Naive thymus-derived CD4-positive, alpha-beta T cell (primary cell): ENCODE results near the gene PAOX. TPM values are rescaled to one million over a fixed set of nuclear protein-coding genes. Genes with fewer than 3 reads are reported as not detected.

ENCODE experiments used
- ATAC-seq: fragments of 150-1000 bp; cut with Tn5 transposase; 2 replicates; pipeline ENCODE4 v1.10.0; 2021; ENCODE audit warnings: mild to moderate bottlenecking, moderate library complexity
- CTCF ChIA-PET: fragments of 350-600 bp; sonication (Branson Sonifier 250); formaldehyde crosslinking; loops from one replicate; lab custom pipeline; 2021; ENCODE audit warnings: antibody characterized with exemption; lab: Charles Lee
- POLR2A ChIA-PET: fragments of 350-600 bp; sonication (Branson Sonifier 250); formaldehyde crosslinking; loops from one replicate; lab custom pipeline; 2021; ENCODE audit warnings: antibody characterized with exemption, inconsistent platforms; lab: Charles Lee
- DNase-seq, 9 donors: peaks; one replicate each; pipeline versions ENCODE4 v3.0.0 to v3.0.0-alpha.2; 2020 to 2022; ENCODE audit warnings: mixed read lengths in 1 of 9
- H3K27ac ChIP-seq: one replicate; pipeline ENCODE4 v1.7.0; 2013; ENCODE audit warnings: mild to moderate bottlenecking, low read depth, low read length, moderate library complexity
- H3K27me3 ChIP-seq, 2 donors: one replicate each; pipeline ENCODE4 v1.7.0; 2013; ENCODE audit warnings: low read length in 2 of 2, mild to moderate bottlenecking in 2 of 2, moderate library complexity in 2 of 2; ENCODE audit not compliant: control insufficient read depth in 2 of 2, insufficient read depth in 2 of 2
- H3K36me3 ChIP-seq, 3 experiments: 1 replicate in 2 of 3; 2 replicates in 1 of 3; pipeline ENCODE4 v1.7.0; 2013; ENCODE audit warnings: low read length in 3 of 3, mild to moderate bottlenecking in 3 of 3, moderate library complexity in 1 of 3; ENCODE audit not compliant: insufficient read depth in 3 of 3, control insufficient read depth in 2 of 3
- H3K4me1 ChIP-seq, 2 donors: one replicate each; pipeline ENCODE4 v1.7.0; 2013; ENCODE audit warnings: low read length in 2 of 2, mild to moderate bottlenecking in 2 of 2, moderate library complexity in 1 of 2; ENCODE audit not compliant: control insufficient read depth in 2 of 2, insufficient read depth in 2 of 2
- H3K4me3 ChIP-seq: 2 replicates; pipeline ENCODE4 v1.7.0; 2013; ENCODE audit warnings: mild to moderate bottlenecking, low read length
- H3K9me3 ChIP-seq, 3 experiments: 1 replicate in 2 of 3; 2 replicates in 1 of 3; pipeline ENCODE4 v1.7.0; 2013; ENCODE audit warnings: low read length in 3 of 3; ENCODE audit not compliant: control insufficient read depth in 2 of 3
- H3K27ac Mint-ChIP-seq, 9 donors: one replicate each; pipeline ENCODE4 v1.8.0; 2020 to 2022; ENCODE audit warnings: mixed read lengths in 9 of 9, mild to moderate bottlenecking in 8 of 9, moderate library complexity in 5 of 9, inconsistent platforms in 2 of 9
- H3K27me3 Mint-ChIP-seq, 5 donors: one replicate each; pipeline ENCODE4 v1.8.0; 2021 to 2022; ENCODE audit warnings: mixed read lengths in 5 of 5, mild to moderate bottlenecking in 1 of 5
- H3K36me3 Mint-ChIP-seq, 5 donors: one replicate each; pipeline ENCODE4 v1.8.0; 2020 to 2022; ENCODE audit warnings: mixed read lengths in 5 of 5, mild to moderate bottlenecking in 3 of 5, inconsistent platforms in 1 of 5
- H3K4me1 Mint-ChIP-seq, 7 donors: one replicate each; pipeline ENCODE4 v1.8.0; 2020 to 2022; ENCODE audit warnings: mixed read lengths in 7 of 7, mild to moderate bottlenecking in 3 of 7, inconsistent platforms in 1 of 7
- H3K4me3 Mint-ChIP-seq, 10 donors: one replicate each; pipeline ENCODE4 v1.8.0; 2020 to 2022; ENCODE audit warnings: mild to moderate bottlenecking in 10 of 10, mixed read lengths in 10 of 10, moderate library complexity in 6 of 10, inconsistent platforms in 2 of 10
- H3K9me3 Mint-ChIP-seq, 11 donors: one replicate each; pipeline ENCODE4 v1.8.0; 2020 to 2022; ENCODE audit warnings: mixed read lengths in 11 of 11, mild to moderate bottlenecking in 4 of 11, inconsistent platforms in 1 of 11, moderate library complexity in 1 of 11
- intact Hi-C, 2 donors: fragments of 100-400 bp; cut with micrococcal nuclease; formaldehyde crosslinking; loops; one replicate each; pipeline ENCODE4 v1.15.1; 2023
- polyA plus RNA-seq, 2 donors: library from polyadenylated mRNA; unstranded; fragments of 300-500 nt; fragmentation: Illumina TruSeq; gene quantifications; one replicate each; pipeline ENCODE4 v1.2.3, GENCODE V29; 2021
- total RNA-seq, 6 experiments: library from RNA in 5 of 6; stranded (reverse) in 5 of 6; gene quantifications; 1 replicate in 5 of 6; 2 replicates in 1 of 6; pipeline ENCODE4 v1.2.3 and lab custom pipeline; 2021 to 2026

Gene PAOX
- total and polyA plus RNA-seq, 7 experiments from 2014 or later: 1.6 to 9.8 (median 7.7) TPM

DNA sequence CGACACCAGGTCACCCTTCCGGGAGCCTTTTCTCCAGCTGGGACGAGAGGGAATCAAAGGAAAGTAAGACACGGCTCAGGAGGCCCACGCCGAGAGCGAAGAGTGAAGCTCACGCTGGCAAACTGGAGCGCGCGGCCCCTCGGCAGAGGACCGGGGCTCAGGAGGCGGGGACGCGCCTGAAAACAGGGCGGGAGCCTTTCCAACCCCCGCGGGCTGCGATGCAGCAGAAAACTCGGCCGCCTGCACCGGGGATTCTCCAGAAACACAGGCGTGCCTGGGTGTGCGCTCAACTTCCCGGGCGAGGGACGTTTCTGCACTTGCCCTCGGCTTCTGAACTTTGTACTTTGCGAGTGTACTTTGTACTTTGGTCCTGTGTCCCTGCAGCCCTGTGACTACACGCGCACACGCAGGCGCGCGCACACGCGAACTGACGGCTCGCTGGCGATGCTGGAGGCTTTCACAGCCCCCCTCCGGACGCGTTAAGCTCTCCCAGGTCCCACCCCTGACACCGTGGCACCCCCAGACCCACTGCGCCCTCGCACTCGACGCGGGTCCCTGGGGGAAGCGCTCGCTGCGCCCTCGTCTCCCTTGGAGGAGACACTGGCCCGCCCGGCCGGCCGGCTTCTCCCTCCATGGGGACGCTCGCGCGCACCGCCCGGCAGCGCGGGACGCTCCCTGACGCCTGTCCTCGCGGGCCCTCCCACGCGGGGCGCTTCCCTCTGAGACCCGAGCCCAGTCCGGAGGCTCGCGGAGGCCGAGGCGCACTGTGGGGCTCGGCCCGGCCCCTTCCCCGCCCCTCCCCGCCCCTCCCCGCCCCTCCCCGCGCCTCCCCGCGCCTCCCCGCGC, 588 bp upstream of the PAOX start:
- peak; percentile 73 for ATAC-seq
- DNase-seq: peak in 8 of 9 donors; percentile 51 to 78 (median 59)
- H3K4me1 ChIP-seq: peaks cover 0 to 3% of the 10 kb centered on the region in 2 donors
- no peaks in the 10 kb centered on the region for H3K9me3 ChIP-seq
- Mint-ChIP-seq H3K27me3 (peaks cover 0 to 14% (median 0%) of the 10 kb centered on the region in 5 donors), H3K4me3 (peak overlapping the region; percentile 82 to 90 (median 86)), H3K4me1 (peaks cover 0 to 18% (median 10%) of the 10 kb centered on the region in 7 donors), H3K27ac (peak overlapping the region in 5 of 9 donors; percentile 33 to 84 (median 75)), H3K9me3 (no peaks in the 10 kb centered on the region), H3K36me3 (no peaks in the 10 kb centered on the region)
- intact Hi-C loops: loop anchor here (1.0 to 10.0 kb wide), 9 partner anchors 11 to 844 kb away; partner anchors contain the start of genes FUOM (in 2 of the 2), INPP5A (in 2 of the 2) and MTG1 (in 2 of the 2)
- ChIA-PET CTCF (interaction anchor here (0.8 to 1.1 kb wide), 2 partner anchors 42 to 60 kb away, joined by 3 to 4 read pairs; partner anchors contain the start of gene CALY), POLR2A (interaction anchor here (1.1 to 6.0 kb wide), 4 partner anchors 9 to 16 kb away, joined by 3 to 47 read pairs (median 4); partner anchors contain the start of gene MTG1)
- peak overlapping the region; percentile 92 for H3K4me3 ChIP-seq
- no peaks in the 10 kb centered on the region for H3K27me3 ChIP-seq
- peak overlapping the region; percentile 69 for H3K27ac ChIP-seq
- peaks cover 0 to 4% (median 0%) of the 10 kb centered on the region in 3 experiments for H3K36me3 ChIP-seq

DNA sequence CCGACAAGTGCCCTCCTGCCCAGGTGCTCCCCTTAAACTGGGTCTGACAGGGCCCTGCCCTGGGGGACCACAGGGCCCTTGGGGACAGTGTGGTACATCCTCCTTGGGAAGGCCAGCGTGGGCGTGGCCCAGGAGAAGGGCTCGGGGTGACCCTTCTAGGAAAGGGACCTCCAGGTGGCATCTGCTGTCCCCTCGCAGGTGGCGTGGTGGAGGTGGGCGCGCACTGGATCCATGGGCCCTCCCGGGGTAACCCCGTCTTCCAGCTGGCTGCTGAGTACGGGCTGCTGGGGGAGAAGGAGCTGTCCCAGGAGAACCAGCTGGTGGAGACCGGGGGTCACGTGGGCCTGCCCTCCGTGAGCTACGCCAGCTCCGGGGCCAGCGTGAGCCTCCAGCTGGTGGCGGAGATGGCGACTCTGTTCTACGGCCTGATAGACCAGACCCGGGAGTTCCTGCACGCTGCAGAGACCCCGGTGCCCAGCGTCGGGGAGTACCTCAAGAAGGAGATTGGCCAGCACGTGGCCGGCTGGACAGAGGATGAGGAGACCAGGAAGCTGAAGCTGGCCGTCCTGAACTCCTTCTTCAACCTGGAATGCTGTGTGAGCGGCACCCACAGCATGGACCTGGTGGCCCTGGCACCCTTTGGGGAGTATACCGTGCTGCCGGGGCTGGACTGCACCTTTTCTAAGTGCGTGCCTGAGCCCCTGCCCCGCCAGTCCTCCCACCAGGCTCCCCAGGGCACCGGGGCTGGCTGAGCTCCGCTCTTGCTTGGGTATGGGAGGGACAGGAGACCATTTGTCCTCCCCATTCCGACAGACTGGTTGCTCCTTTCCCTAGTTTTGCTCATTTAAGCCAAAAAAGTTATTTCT, 972 bp downstream of the PAOX start:
- H3K27me3 ChIP-seq: no peaks in the 10 kb centered on the region
- H3K27ac ChIP-seq: peak overlapping the region; percentile 64
- H3K4me3 Mint-ChIP-seq: peak overlapping the region; percentile 29 to 83 (median 68)
- ChIA-PET POLR2A (interaction anchor here (6.0 kb wide), 1 partner anchor 10 kb away, joined by 47 read pairs; no protein-coding TSS in a partner anchor), CTCF (no interaction called here)
- ATAC-seq (no peak), DNase-seq (peak in 1 of 9 donors; percentile 17)
- intact Hi-C loops: loop anchor here (1.0 to 10.0 kb wide), 6 partner anchors 9 to 845 kb away; partner anchors contain the start of genes INPP5A (in 2 of the 2) and MTG1 (in 1 of the 2)
- H3K36me3 Mint-ChIP-seq: no peaks in the 10 kb centered on the region
- no peaks in the 10 kb centered on the region for H3K9me3 ChIP-seq
- H3K9me3 Mint-ChIP-seq: no peaks in the 10 kb centered on the region
- peaks cover 0 to 3% of the 10 kb centered on the region in 2 donors for H3K4me1 ChIP-seq
- H3K4me1 Mint-ChIP-seq: peaks cover 0 to 13% (median 4%) of the 10 kb centered on the region in 7 donors
- peaks cover 0 to 4% (median 0%) of the 10 kb centered on the region in 3 experiments for H3K36me3 ChIP-seq
- H3K27ac Mint-ChIP-seq: peak overlapping the region in 4 of 9 donors; percentile 10 to 52 (median 36)
- peaks cover 0 to 11% (median 0%) of the 10 kb centered on the region in 5 donors for H3K27me3 Mint-ChIP-seq
- no peak overlapping the region for H3K4me3 ChIP-seq

DNA sequence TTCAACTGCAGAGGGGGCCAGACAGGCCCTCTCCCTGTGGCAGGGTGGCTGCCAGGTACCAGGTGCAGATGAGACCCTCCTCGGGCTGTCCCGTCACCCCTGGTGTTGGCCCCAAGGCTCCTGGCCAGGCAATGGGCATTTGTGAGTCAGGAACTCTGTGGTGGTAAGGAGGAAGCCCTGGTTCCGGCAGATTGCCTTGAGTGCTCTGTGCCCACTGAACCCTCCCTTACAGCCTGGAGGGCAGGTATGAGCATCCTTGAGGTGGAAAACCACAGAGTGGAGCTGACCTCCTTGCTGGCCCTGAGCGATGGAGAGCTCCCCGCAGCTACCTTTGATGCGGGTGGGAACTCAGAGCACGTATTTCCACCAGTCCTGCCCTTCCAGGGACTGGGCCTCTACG, 2.0 kb downstream of the PAOX start:
- Histone ChIP-seq H3K27ac (no peak overlapping the region), H3K4me3 (no peak overlapping the region), H3K27me3 (no peaks in the 10 kb centered on the region), H3K9me3 (no peaks in the 10 kb centered on the region), H3K36me3 (peaks cover 0 to 4% (median 0%) of the 10 kb centered on the region in 3 experiments), H3K4me1 (peaks cover 0 to 3% of the 10 kb centered on the region in 2 donors)
- DNase-seq: no peak
- CTCF ChIA-PET: interaction anchor here (0.6 kb wide), 1 partner anchor 52 kb away, joined by 4 read pairs; no protein-coding TSS in a partner anchor
- ATAC-seq: no peak
- Mint-ChIP-seq H3K27ac (no peak overlapping the region), H3K27me3 (peaks cover 0 to 3% (median 0%) of the 10 kb centered on the region in 5 donors), H3K4me3 (peak overlapping the region in 3 of 10 donors; percentile 48 to 82 (median 67)), H3K36me3 (no peaks in the 10 kb centered on the region), H3K9me3 (no peaks in the 10 kb centered on the region), H3K4me1 (peaks cover 0 to 13% (median 4%) of the 10 kb centered on the region in 7 donors)
- intact Hi-C loops: no loop called here
- POLR2A ChIA-PET: interaction anchor here (6.0 kb wide), 1 partner anchor 9 kb away, joined by 47 read pairs; no protein-coding TSS in a partner anchor

DNA sequence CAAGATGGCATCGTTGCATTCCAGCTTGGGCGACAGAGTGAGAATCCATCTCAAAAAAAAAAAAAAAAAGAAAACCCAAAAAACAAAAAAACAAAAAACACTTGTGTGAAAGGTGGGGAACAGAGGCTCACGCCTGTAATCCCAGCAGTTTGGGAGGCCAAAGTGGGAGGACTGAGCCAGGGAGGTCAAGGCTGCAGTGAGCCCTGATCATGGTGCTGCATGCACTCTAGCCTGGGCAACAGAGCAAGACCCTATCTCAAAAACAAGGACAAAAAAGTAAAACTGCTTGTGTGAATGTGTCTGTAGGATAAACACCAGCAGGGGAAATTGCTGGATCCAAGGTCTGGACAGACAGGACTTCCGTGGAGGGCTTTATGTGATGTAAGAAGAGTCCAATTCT, 4.5 kb downstream of the PAOX start:
- DNase-seq (no peak), ATAC-seq (no peak)
- peaks cover 0 to 2% (median 0%) of the 10 kb centered on the region in 5 donors for H3K36me3 Mint-ChIP-seq

DNA sequence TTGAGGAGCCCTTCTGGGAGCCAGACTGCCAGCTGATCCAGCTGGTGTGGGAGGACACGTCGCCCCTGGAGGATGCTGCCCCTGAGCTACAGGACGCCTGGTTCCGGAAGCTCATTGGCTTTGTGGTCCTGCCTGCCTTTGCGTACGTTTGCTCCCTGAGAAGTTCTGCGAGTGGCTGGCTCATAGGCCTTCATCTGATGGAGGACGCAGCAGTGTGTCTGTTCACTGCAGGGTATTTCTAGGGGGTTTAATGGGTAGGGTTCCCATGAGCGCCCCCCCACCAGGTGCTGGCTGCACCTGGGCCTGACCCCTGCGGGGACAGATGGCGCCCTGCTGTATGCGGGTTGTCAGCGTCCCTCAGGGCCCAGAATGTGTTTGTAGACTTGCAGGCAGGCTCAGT, 5.0 kb downstream of the PAOX start:
- no peak overlapping the region for H3K4me3 ChIP-seq
- no peak overlapping the region for H3K27ac ChIP-seq
- ChIA-PET POLR2A (no interaction called here), CTCF (no interaction called here)
- no peak for ATAC-seq
- intact Hi-C loops: no loop called here
- H3K27me3 Mint-ChIP-seq: no peaks in the 10 kb centered on the region
- no peaks in the 10 kb centered on the region for H3K36me3 ChIP-seq
- no peak overlapping the region for H3K27ac Mint-ChIP-seq
- H3K9me3 Mint-ChIP-seq: no peaks in the 10 kb centered on the region
- H3K27me3 ChIP-seq: no peaks in the 10 kb centered on the region
- H3K4me1 ChIP-seq: peaks cover 7 to 9% of the 10 kb centered on the region in 2 donors
- DNase-seq: no peak
- H3K9me3 ChIP-seq: no peaks in the 10 kb centered on the region
- H3K4me3 Mint-ChIP-seq: no peak overlapping the region
- H3K36me3 Mint-ChIP-seq: peaks cover 0 to 2% (median 0%) of the 10 kb centered on the region in 5 donors
- H3K4me1 Mint-ChIP-seq: peaks cover 5 to 17% (median 8%) of the 10 kb centered on the region in 7 donors

More for the DNA sequence above, 4.5 kb downstream of the PAOX start:
- Histone ChIP-seq H3K27me3 (no peaks in the 10 kb centered on the region), H3K4me3 (no peak overlapping the region), H3K4me1 (peaks cover 4 to 6% of the 10 kb centered on the region in 2 donors), H3K27ac (no peak overlapping the region), H3K36me3 (peaks cover 0 to 2% (median 0%) of the 10 kb centered on the region in 3 experiments), H3K9me3 (no peaks in the 10 kb centered on the region)
- ChIA-PET CTCF (no interaction called here), POLR2A (no interaction called here)
- no peak overlapping the region for H3K4me3 Mint-ChIP-seq
- H3K4me1 Mint-ChIP-seq: peaks cover 0 to 11% (median 4%) of the 10 kb centered on the region in 7 donors
- intact Hi-C loops: no loop called here
- H3K9me3 Mint-ChIP-seq: no peaks in the 10 kb centered on the region
- H3K27ac Mint-ChIP-seq: no peak overlapping the region
- no peaks in the 10 kb centered on the region for H3K27me3 Mint-ChIP-seq

DNA sequence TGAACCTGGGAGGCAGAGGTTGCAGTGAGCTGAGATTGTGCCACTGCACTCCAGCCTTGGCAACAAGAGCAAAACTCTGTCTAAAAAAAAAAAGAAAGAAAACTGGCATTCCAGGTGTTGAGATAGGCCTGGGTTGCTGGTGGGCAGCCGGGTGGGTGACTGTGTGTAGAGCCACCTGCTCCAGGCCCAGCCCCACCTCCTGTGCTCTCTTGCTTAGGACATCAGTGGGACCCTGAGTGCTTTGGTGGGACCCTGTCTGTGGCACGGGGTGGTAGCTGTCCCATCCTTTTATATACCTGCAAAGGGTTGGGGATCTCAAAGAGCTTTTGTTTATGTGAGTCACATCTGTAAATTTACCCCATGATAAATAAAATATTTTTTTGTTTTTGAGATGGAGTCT, 6.2 kb downstream of the PAOX start:
- Histone ChIP-seq H3K4me3 (no peak overlapping the region), H3K9me3 (no peaks in the 10 kb centered on the region), H3K27ac (no peak overlapping the region), H3K4me1 (peaks cover 15 to 16% of the 10 kb centered on the region in 2 donors), H3K36me3 (no peaks in the 10 kb centered on the region), H3K27me3 (no peaks in the 10 kb centered on the region)
- Mint-ChIP-seq H3K27ac (no peak overlapping the region), H3K9me3 (no peaks in the 10 kb centered on the region), H3K36me3 (peaks cover 0 to 4% (median 0%) of the 10 kb centered on the region in 5 donors), H3K27me3 (no peaks in the 10 kb centered on the region), H3K4me1 (peaks cover 9 to 26% (median 18%) of the 10 kb centered on the region in 7 donors), H3K4me3 (no peak overlapping the region)
- ChIA-PET POLR2A (no interaction called here), CTCF (no interaction called here)
- ATAC-seq (no peak), DNase-seq (no peak)
- intact Hi-C loops: no loop called here
